Lower leg skin (tissue), 3 donors: ENCODE results near the gene FAIM2.

ENCODE experiments used
- CTCF ChIP-seq, 3 donors: fragments of 450-650 bp; IDR thresholded peaks; one replicate each; pipeline ENCODE4 v1.5.1; 2016; ENCODE audit warnings: antibody characterized with exemption in 3 of 3, mild to moderate bottlenecking in 3 of 3, moderate library complexity in 2 of 3
- POLR2A ChIP-seq, 2 donors: fragments of 450-650 bp; IDR thresholded peaks; one replicate each; pipeline ENCODE4 v1.6.1; 2016 to 2017; ENCODE audit warnings: antibody characterized with exemption in 2 of 2, mild to moderate bottlenecking in 1 of 2, moderate library complexity in 1 of 2

GRCh38 chr12:49953151-49953550 is 49.5 kb upstream of the FAIM2 start:
- no peak for TF ChIP-seq POLR2A (IDR thresholded peaks at IDR 0.05)
- TF ChIP-seq CTCF (IDR thresholded peaks at IDR 0.05) = no peak
